ENCODE data around the gene CCNQ. TPM values are rescaled to one million over a fixed set of nuclear protein-coding genes. Genes with fewer than 3 reads are reported as not detected.

The CCNQ gene
- total RNA-seq, 4 donors from 2014 or later, result 30.7 to 57.7 (median 51.4) TPM

DNA sequence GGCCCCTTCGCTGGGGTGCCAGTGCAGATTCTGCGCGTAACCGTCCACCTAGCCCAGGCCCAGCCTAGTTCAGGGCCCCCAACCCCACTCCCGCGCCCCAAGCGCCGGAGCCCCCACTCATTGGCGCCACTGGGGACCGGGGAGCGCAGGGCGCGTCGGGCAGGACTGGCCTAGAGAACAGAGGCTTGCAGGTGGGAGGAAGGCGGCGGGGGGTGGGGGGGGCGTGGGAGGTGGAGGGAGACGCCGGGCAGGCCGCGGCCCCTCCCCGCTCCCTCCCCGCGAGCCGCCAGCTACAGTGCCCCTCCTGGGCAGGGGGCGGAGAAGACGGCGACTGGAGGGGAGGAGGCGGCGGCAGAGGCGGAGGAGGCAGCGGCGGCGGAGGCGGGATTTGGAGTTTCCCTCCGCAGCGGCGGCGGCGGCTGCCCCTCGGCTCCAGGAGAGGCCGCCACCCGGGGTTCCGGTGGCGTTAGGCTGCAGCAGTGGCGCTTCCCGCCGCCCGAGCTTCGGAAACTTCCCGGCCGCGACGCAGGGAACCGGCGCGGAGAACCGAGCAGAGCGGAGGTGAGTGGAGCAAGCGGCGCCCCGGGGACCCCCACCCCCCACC is 43.2 kb upstream of the CCNQ start:
- Histone ChIP-seq H3K27ac (no peak overlapping the region), H3K9me3 (no peaks in the 10 kb centered on the region), H3K36me3 (no peaks in the 10 kb centered on the region), H3K4me1 (peaks cover 0 to 36% (median 10%) of the 10 kb centered on the region in 3 donors), H3K27me3 (peaks cover 63% of the 10 kb centered on the region), H3K4me3 (peak overlapping the region in 1 of 2 donors; percentile 26)
- 20% methylated on average over 2 of the region's 62 CpGs; no CpG with 5 or more reads in 1 of the 2 donors for WGBS, 2 donors (ENCODE audit: low coverage in 1 of 2)
- ATAC-seq, result no peak
- TF ChIP-seq POLR2A (IDR thresholded peaks at IDR 0.05) (no peak), POLR2AphosphoS5 (IDR thresholded peaks at IDR 0.05) (no peak), EP300 (IDR thresholded peaks at IDR 0.05) (no peak)
- TF ChIP-seq, protein P1, sequence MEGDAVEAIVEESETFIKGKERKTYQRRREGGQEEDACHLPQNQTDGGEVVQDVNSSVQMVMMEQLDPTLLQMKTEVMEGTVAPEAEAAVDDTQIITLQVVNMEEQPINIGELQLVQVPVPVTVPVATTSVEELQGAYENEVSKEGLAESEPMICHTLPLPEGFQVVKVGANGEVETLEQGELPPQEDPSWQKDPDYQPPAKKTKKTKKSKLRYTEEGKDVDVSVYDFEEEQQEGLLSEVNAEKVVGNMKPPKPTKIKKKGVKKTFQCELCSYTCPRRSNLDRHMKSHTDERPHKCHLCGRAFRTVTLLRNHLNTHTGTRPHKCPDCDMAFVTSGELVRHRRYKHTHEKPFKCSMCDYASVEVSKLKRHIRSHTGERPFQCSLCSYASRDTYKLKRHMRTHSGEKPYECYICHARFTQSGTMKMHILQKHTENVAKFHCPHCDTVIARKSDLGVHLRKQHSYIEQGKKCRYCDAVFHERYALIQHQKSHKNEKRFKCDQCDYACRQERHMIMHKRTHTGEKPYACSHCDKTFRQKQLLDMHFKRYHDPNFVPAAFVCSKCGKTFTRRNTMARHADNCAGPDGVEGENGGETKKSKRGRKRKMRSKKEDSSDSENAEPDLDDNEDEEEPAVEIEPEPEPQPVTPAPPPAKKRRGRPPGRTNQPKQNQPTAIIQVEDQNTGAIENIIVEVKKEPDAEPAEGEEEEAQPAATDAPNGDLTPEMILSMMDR (IDR thresholded peaks at IDR 0.05), result no peak

DNA sequence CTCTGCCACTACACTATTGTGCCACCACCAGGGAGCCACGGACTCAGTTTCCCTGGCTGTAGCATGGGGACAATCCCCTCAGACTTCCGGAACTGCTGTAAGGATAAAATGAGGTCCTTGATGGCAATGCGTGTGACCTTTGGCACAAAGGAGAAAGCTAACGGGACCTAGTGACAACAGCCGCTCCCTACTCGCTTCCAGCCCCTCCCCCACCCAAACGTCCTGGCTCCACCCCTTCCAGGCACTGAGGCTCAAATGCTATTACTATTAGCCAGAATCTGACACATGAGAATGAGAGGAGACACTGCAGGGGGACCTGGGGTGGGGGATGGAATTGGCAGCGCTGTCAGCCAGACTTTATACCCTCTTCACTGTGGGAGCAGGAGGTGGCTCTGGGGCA is 42.7 kb upstream of the CCNQ start:
- H3K27ac ChIP-seq, result no peak overlapping the region
- no peak overlapping the region for H3K4me3 ChIP-seq
- H3K4me1 ChIP-seq, result peaks cover 0 to 31% (median 10%) of the 10 kb centered on the region in 3 donors
- no peak for ATAC-seq
- H3K27me3 ChIP-seq, result peaks cover 58% of the 10 kb centered on the region
- no peaks in the 10 kb centered on the region for H3K9me3 ChIP-seq
- TF ChIP-seq EP300 (IDR thresholded peaks at IDR 0.05), result no peak
- no peak for TF ChIP-seq POLR2A (IDR thresholded peaks at IDR 0.05)
- TF ChIP-seq, protein P1 (IDR thresholded peaks at IDR 0.05), result no peak
- TF ChIP-seq POLR2AphosphoS5 (IDR thresholded peaks at IDR 0.05), result no peak
- no peaks in the 10 kb centered on the region for H3K36me3 ChIP-seq
- WGBS, 2 donors (ENCODE audit: low coverage in 1 of 2), result 20% methylated on average over 1 of the region's 8 CpGs; no CpG with 5 or more reads in 1 of the 2 donors

DNA sequence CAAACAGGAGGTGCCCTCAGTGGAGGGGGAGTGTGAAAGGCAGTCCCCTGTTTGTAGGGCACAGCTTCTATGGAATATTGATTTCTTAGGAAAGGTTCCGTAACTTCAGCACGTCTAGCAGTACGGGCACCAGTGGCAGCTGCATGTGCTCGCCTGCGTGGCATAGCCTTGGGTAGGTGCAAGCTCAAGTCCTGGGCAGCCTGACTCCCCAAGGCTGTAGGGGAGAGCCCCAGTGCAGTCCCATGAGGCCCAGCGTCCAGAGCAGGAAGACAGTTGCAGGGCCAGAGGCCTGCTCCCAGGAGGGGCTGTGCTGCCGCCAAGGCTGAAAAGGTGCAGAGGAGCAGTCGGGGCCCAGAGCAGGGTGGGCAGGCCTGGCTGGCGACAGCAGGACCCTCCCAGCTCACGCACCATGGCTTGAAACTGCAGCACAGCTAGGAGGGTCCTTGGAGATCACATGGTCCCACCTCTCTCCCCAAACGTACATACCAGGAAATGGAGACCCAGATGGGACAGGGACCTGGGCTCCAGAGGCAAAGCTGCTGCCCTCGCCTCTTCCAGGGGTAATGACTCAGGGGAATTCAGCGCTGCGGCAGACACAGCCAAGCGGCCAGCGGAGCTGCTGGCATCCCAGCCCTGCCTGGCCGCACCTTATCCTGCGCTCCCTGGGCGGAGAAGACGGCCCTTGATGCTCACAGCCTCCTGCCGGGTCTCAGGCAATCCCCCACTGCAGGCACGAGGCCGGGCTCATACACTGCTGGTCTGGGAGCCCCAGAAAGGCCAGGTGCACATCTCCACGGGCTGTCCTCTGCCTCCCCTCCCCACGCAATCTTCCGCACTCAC is 42.0 kb upstream of the CCNQ start:
- no peak overlapping the region for H3K27ac ChIP-seq
- no peak for TF ChIP-seq POLR2AphosphoS5 (IDR thresholded peaks at IDR 0.05)
- TF ChIP-seq POLR2A (IDR thresholded peaks at IDR 0.05), result no peak
- no peak for TF ChIP-seq EP300 (IDR thresholded peaks at IDR 0.05)
- TF ChIP-seq, protein P1 (IDR thresholded peaks at IDR 0.05), result no peak
- H3K36me3 ChIP-seq, result no peaks in the 10 kb centered on the region
- no peak for ATAC-seq
- peaks cover 51% of the 10 kb centered on the region for H3K27me3 ChIP-seq
- no CpG with 5 or more reads among the region's 26 CpGs for WGBS, 2 donors (ENCODE audit: low coverage in 1 of 2)
- H3K4me1 ChIP-seq, result peaks cover 0 to 29% (median 10%) of the 10 kb centered on the region in 3 donors
- no peaks in the 10 kb centered on the region for H3K9me3 ChIP-seq
- no peak overlapping the region for H3K4me3 ChIP-seq

DNA sequence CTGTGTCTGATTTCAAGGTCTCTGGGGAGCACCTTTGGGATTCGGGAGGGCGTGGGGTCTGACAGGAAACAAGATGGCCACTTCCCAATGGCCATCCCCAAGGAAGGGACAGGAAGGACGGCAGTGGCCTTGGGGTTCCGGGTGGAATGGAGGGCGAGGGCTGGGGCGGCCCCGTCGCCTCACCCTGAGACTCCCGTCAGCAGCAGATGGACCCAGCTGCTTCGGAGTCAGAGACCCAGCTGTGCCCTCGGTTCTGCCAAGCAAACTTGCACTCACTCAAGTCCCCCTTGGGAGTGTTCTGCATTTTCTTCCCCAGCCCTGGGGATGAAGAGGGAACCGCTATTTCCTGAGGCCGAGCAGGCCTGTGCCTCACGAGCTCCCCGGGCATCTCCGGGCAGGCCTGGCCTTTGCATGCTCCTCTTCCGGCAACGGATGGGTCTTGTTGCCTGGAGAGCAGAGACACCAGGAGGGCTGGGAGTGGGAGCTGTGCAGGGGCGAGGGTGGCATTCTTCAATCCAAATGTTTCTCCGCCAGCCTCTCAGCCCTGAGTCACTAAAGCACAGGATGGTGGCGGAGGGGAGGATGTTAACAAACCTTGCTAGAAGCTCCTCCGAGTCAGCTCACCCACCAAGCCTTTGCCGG is 41.2 kb upstream of the CCNQ start:
- no peak overlapping the region for H3K27ac ChIP-seq
- TF ChIP-seq POLR2AphosphoS5 (IDR thresholded peaks at IDR 0.05) (no peak), EP300 (IDR thresholded peaks at IDR 0.05) (no peak), POLR2A (IDR thresholded peaks at IDR 0.05) (no peak)
- TF ChIP-seq, protein P1 (IDR thresholded peaks at IDR 0.05), result no peak
- WGBS, 2 donors (ENCODE audit: low coverage in 1 of 2), result no CpG with 5 or more reads among the region's 23 CpGs
- no peaks in the 10 kb centered on the region for H3K36me3 ChIP-seq
- H3K27me3 ChIP-seq, result peaks cover 43% of the 10 kb centered on the region
- no peak for ATAC-seq
- H3K9me3 ChIP-seq, result no peaks in the 10 kb centered on the region
- H3K4me3 ChIP-seq, result no peak overlapping the region
- H3K4me1 ChIP-seq, result peaks cover 0 to 29% (median 10%) of the 10 kb centered on the region in 3 donors

Data from gastroesophageal sphincter (tissue), 4 donors.